Head of caudate nucleus (tissue), 42 donors: ENCODE measurements around the gene TSPO2.

ENCODE experiments used
- DNase-seq, 42 donors: peaks; one replicate each; pipeline versions ENCODE4 v3.0.0 to v3.0.0-alpha.2; 2020 to 2021; ENCODE audit warnings: mixed read lengths in 7 of 42
- intact Hi-C: fragments of 100-400 bp; cut with DNase I; formaldehyde crosslinking; loops from one replicate; pipeline ENCODE4 v1.15.0; 2022

Gene TSPO2

DNA sequence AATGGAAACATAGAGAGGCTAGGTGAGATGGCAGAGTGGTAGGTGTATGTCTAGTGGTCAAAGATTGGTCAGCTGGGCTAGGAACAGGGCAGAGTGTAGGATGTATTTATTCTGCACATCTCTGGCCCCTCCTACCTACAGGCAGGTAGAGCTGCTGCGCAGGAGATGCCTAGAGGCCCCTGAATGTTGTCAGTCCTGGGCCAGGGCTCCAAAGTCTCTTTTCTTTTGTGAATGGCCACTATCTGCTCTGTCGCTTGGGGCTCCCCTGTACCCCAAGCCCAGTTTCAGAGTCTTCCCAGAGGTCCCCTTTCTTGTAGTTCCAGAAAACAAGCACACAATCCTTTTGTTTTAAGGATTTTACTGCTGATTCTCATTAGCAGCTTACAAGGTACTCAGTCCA, 5.0 kb downstream of the TSPO2 start:
- intact Hi-C loops = no loop called here
- DNase-seq = no peak

DNA sequence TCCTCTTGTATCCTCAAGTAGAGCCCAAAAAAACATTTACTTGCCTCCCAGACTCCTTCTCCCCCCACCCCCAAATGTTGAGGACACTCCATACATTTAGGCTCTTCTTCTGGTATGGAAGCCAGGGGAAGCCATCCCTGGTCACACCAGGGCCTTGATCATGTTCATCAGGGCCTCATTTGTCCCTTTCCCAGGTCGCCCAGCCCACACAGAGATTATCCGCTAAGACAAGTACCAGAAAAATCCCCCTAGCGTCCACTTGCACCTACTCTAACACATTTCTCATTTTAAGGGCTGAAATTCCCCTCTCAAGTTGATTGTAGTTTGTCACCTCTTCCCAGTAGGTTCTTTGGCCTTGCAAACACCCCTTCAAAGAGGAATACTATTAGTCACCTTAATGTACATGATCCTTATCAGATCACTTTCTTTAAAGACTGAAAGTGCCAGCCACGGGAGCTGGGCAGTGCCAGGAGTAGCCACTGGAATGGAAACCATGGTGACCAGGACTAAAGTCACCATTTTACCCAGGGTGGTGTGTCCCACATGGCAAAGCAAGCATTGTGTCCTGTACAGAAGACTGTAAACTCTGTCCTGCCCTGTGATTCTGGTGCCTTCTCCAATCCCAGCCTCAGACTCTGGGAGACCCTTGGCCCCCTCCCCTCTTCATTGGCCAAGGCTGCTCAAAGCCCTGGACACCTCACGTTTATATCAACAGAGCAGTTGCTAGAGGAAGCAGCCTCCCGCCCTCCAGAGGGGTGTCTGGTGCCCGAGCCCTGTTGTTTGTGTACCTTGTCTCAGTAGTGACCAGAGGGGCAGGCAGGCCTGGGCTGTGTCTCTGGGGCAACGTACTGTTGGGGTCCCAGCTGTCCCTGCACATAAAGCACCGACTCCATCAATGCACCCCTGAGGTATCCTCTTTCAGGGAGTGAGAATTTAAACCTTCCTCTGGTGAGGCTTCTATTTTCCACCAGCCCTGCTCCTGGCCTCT, 5.8 kb downstream of the TSPO2 start:
- intact Hi-C loops = no loop called here
- no peak for DNase-seq

- intact Hi-C loops = no loop called here
Observed at GRCh38 chr6:41049521-41049920, 7.3 kb downstream of the TSPO2 start.

DNA sequence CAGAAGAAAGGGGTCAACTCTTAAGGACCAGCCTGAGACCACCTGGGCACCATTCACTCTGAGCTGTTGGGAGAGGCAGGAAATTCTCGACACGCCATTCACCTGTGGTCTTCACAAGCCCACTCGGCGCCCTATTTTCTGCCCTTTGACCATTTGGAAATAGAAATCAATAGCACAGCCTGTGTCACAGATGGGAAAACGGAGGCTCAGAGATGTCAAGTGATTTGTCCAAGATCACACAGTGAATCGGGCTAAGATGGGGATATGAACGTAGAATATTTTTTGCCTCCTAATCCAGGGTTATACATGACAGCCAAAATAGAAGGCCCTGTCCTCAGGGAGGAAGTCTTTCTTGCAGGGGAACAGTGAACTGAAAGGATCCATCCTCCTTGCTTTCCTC, 7.7 kb downstream of the TSPO2 start:
- intact Hi-C loops = no loop called here
- DNase-seq = no peak

More at GRCh38 chr6:41049521-41049920, 7.3 kb downstream of the TSPO2 start:
- DNase-seq = no peak

- intact Hi-C loops = no loop called here
Observed at GRCh38 chr6:41050536-41050935, 8.3 kb downstream of the TSPO2 start.

GRCh38 chr6:41051873-41052272, 9.6 kb downstream of the TSPO2 start:
- intact Hi-C loops = no loop called here

More at GRCh38 chr6:41050536-41050935, 8.3 kb downstream of the TSPO2 start:
- no peak for DNase-seq

GRCh38 chr6:41053041-41053440, 10.8 kb downstream of the TSPO2 start, which contains the start of gene APOBEC2:
TSS of gene APOBEC2 (plus strand) at chr6:41053202. CDS start at chr6:41053348, 146 bp downstream.
- DNase-seq = no peak
- intact Hi-C loops = no loop called here

More at GRCh38 chr6:41051873-41052272, 9.6 kb downstream of the TSPO2 start:
- DNase-seq = no peak

- intact Hi-C loops = no loop called here
- DNase-seq = no peak
Observed at GRCh38 chr6:41054511-41054910, 12.2 kb downstream of the TSPO2 start.

DNA sequence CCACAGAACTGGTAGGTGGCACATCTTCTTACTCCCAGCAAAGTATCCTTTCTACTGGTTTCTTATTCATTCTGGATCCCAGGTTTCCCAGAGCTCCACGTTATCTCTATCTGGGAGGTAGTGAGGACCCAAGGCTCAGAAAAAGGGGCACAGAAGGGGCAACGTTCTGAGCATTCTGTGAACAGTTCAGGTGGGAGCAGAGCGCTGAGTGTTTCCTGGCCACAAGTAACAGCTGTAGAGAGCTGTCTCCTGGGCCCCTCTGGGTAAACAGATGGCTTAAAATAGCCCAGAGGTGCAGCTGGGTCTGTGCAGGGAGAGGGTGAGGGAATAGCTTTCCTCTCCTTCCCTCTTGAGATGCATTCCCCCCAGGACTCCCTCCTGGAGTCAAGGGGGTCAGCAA, 12.9 kb downstream of the TSPO2 start:
- DNase-seq = no peak
- intact Hi-C loops = no loop called here

DNA sequence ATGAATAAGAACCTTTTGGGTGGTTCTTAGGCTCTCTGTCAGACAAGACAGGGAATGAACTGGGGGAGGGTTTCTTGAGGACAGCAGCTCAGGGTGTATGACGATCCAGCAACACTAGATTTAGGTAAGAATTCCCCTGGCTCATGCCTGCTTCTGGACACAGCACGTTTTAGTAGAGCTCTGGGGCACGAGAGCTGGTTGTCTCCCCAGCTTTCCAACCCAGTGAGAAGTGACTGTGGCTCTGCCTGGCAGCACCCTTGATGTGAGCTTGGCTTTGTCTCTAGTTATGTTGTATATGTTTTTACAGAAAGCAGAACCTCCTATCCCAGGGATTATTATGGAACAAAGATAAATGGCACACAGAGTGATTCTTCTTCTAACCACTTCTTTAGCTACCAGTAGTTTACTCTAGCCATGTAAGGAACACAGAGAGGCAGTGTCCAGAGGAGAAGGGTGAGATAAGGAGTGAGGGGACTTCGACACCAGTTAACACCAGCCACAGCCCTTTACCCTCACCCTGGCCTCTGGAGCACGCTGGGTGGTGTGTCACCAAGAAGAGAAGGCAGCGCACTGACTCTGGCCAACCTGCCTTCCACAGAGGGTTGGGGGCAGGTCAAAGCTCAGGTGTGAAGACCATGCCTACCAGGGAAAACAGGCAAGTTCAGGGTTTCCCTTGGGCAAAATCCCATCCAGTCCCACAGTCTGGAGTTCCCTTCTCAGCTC, 14.7 kb downstream of the TSPO2 start:
- DNase-seq = no peak
- intact Hi-C loops = no loop called here

DNA sequence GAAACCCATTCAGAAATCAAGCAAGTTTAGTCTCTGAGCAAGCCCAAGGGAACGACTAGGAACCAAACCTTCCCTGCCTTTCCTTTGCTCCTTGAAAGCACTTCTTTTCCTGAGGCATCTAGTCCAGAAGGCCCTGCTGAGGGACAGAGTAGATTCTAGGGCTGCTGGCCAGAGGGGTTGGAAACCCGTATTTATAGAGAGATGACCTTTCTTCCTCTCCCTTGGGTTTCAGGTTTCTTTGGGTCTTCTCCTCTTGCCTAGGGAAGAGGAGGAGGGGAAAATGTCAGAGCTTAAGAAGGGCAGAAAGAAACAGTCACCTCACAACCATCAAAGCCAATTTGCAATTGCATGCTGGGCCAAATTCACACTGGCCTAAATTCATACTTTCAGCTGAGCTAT, 16.5 kb downstream of the TSPO2 start:
- no peak for DNase-seq
- intact Hi-C loops = no loop called here

DNA sequence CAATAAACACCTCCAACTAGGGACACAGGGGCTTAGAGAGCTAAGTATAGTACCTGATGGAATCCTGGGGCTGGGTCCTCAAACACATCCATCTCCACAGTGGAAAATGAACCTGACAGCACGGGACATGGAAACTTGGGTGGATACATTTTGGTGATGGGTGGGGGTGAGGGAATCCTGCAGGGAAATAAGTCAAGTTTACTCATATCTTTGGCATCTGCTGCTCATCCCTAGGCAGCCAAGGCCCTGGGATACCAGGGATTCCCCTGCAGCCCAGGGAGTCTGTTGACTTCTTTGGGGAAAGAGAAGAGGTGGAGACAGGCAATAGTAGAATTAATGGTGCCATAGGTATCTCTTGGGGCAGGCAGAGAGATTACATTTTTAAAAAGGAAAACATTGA, 17.3 kb downstream of the TSPO2 start:
- intact Hi-C loops = no loop called here
- DNase-seq = no peak

- intact Hi-C loops = no loop called here
- no peak for DNase-seq
Observed at GRCh38 chr6:41061196-41061726, 19.0 kb downstream of the TSPO2 start.

- DNase-seq = no peak
- intact Hi-C loops = no loop called here
Observed at GRCh38 chr6:41062056-41062455, 19.8 kb downstream of the TSPO2 start.

DNA sequence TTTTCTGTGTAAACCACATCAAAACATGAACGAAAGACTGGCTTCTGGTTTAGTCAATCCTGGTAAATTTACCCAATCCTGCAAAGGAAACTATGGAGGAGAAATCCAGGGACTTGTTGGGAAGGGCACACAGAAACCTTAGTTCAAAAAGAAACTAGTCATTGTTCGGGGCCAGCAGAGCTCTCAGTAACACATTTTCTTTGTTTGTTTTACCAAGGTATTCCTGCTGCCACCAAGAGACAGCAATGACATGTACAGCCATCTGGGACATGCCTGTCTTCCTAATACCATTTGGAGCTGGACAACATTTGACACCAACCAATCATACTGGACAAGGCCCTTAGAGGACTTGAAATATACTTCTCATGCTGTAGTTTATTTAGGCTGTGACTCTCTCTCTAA, 21.6 kb downstream of the TSPO2 start:
- no peak for DNase-seq
- intact Hi-C loops = no loop called here

DNA sequence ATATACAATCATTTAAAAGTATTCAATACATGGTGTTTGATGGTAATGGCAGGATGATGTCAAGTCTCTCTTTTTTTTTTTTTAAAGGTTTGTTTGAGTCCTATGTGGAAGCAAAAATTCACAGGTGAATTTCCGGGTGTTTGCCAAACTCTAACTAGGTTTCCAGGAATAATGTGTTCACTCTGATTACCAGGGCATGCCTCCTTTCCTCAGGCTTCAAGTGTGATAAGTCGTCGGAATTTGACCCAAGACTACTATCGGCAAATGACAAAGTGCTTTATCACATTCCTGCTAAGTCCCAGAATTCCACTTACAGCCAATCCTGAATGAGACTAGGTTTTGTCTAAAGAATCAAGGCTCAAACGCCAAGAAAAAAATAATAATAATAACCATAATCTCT, 22.6 kb downstream of the TSPO2 start:
- no peak for DNase-seq
- intact Hi-C loops = no loop called here

GRCh38 chr6:41065550-41066026, 23.3 kb downstream of the TSPO2 start:
- intact Hi-C loops = no loop called here

GRCh38 chr6:41066867-41067304, 24.6 kb downstream of the TSPO2 start:
- peak; percentile 38 to 89 (median 78) for DNase-seq
- intact Hi-C loops = no loop called here

More at GRCh38 chr6:41065550-41066026, 23.3 kb downstream of the TSPO2 start:
- DNase-seq = no peak

- DNase-seq = peak in 28 of 42 donors; percentile 68 to 93 (median 83)
- intact Hi-C loops = no loop called here
Observed at GRCh38 chr6:41071501-41071922, 29.2 kb downstream of the TSPO2 start.
